ENCODE results near the gene PHETA1.

DNA sequence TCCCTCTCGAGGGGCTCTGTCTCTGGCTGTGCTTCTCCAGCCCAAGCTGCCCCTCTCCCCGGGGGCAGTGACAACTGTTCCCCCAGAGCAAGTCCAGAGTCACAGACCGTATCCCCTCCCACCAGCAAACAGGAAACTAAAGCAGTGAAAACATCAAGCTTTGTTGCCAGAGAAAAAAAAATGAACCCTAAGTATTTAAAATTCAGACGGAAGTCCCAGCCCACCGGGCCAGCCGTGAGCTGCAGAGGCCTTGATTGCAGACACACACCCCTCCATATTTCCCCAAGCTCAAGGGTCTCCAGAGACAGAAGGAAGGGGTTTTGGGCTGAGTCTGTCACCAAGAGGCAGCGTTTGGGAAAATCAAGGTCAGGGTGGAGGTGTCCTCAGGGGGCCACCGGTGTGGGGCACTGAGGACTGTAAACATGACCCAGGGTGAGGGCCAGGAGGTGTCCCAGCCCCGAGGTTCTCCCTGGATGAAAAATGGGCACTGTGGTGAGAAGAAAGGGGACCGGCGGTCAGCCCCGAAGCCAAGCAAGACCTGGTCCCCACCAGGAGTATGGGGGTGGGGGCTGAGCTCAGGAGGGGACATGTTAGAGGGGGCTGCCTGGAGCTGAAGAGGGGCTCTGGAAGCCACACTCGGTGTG, 7.7 kb downstream of the PHETA1 start:
- TF ChIP-seq, protein P1, sequence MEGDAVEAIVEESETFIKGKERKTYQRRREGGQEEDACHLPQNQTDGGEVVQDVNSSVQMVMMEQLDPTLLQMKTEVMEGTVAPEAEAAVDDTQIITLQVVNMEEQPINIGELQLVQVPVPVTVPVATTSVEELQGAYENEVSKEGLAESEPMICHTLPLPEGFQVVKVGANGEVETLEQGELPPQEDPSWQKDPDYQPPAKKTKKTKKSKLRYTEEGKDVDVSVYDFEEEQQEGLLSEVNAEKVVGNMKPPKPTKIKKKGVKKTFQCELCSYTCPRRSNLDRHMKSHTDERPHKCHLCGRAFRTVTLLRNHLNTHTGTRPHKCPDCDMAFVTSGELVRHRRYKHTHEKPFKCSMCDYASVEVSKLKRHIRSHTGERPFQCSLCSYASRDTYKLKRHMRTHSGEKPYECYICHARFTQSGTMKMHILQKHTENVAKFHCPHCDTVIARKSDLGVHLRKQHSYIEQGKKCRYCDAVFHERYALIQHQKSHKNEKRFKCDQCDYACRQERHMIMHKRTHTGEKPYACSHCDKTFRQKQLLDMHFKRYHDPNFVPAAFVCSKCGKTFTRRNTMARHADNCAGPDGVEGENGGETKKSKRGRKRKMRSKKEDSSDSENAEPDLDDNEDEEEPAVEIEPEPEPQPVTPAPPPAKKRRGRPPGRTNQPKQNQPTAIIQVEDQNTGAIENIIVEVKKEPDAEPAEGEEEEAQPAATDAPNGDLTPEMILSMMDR (IDR thresholded peaks at IDR 0.05) = no peak
- TF ChIP-seq EZH2 (IDR thresholded peaks at IDR 0.05; ENCODE audit: borderline replicate concordance, insufficient read depth, low read depth, low read length, poor library complexity, severe bottlenecking) = no peak
